BLaER1 (cell line): ENCODE data around the gene FRMD4A.

Experiments used
- H3K27ac ChIP-seq: shearing (Covaris generic); formaldehyde crosslinking; 2 replicates; pipeline ENCODE4 v1.8.1; 2022
- H3K27me3 ChIP-seq: shearing (Covaris generic); formaldehyde crosslinking; 2 replicates; pipeline ENCODE4 v1.8.1; 2022
- H3K36me3 ChIP-seq: shearing (Covaris generic); formaldehyde crosslinking; 2 replicates; pipeline ENCODE4 v1.8.1; 2022
- H3K4me1 ChIP-seq: shearing (Covaris generic); formaldehyde crosslinking; 2 replicates; pipeline ENCODE4 v1.8.1; 2022
- H3K4me2 ChIP-seq: shearing (Covaris generic); formaldehyde crosslinking; 2 replicates; pipeline ENCODE4 v1.8.1; 2022
- H3K4me3 ChIP-seq: shearing (Covaris generic); formaldehyde crosslinking; 2 replicates; pipeline ENCODE4 v1.8.1; 2022
- H3K9ac ChIP-seq: shearing (Covaris generic); formaldehyde crosslinking; 2 replicates; pipeline ENCODE4 v1.8.1; 2022
- H3K9me3 ChIP-seq: shearing (Covaris generic); formaldehyde crosslinking; 2 replicates; pipeline ENCODE4 v1.8.1; 2022
- H4K20me1 ChIP-seq: shearing (Covaris generic); formaldehyde crosslinking; 2 replicates; pipeline ENCODE4 v1.8.1; 2022
- Cebpa-rat ChIP-seq: shearing (Covaris generic); IDR thresholded peaks from 2 replicates; pipeline ENCODE4 v1.8.1; 2022

The FRMD4A gene

GRCh38 chr10:14366760-14367159, 36.0 kb upstream of the FRMD4A start:
- Histone ChIP-seq H3K27ac (no peak overlapping the region), H3K27me3 (no peaks in the 10 kb centered on the region), H4K20me1 (no peaks in the 10 kb centered on the region), H3K4me1 (no peaks in the 10 kb centered on the region), H3K9me3 (no peaks in the 10 kb centered on the region), H3K36me3 (no peaks in the 10 kb centered on the region), H3K9ac (no peak overlapping the region), H3K4me3 (no peak overlapping the region), H3K4me2 (no peak overlapping the region)
- no peak for TF ChIP-seq Cebpa-rat

GRCh38 chr10:14365266-14365665, 34.5 kb upstream of the FRMD4A start:
- no peak for TF ChIP-seq Cebpa-rat
- H3K4me2 ChIP-seq, result no peak overlapping the region
- no peaks in the 10 kb centered on the region for H3K36me3 ChIP-seq
- H3K27ac ChIP-seq, result no peak overlapping the region
- H3K9ac ChIP-seq, result no peak overlapping the region
- no peaks in the 10 kb centered on the region for H4K20me1 ChIP-seq
- H3K27me3 ChIP-seq, result no peaks in the 10 kb centered on the region
- no peak overlapping the region for H3K4me3 ChIP-seq
- no peaks in the 10 kb centered on the region for H3K4me1 ChIP-seq
- H3K9me3 ChIP-seq, result no peaks in the 10 kb centered on the region

- H3K4me2 ChIP-seq, result no peak overlapping the region
- no peak overlapping the region for H3K27ac ChIP-seq
- no peak overlapping the region for H3K4me3 ChIP-seq
- H4K20me1 ChIP-seq, result no peaks in the 10 kb centered on the region
- H3K4me1 ChIP-seq, result no peaks in the 10 kb centered on the region
- no peaks in the 10 kb centered on the region for H3K27me3 ChIP-seq
- no peak overlapping the region for H3K9ac ChIP-seq
- H3K9me3 ChIP-seq, result no peaks in the 10 kb centered on the region
- TF ChIP-seq Cebpa-rat, result no peak
- H3K36me3 ChIP-seq, result no peaks in the 10 kb centered on the region
These were observed 31.4 kb upstream of the FRMD4A start for GRCh38 chr10:14362104-14362503.

- H3K4me3 ChIP-seq, result no peak overlapping the region
- no peaks in the 10 kb centered on the region for H3K27me3 ChIP-seq
- no peak overlapping the region for H3K27ac ChIP-seq
- H4K20me1 ChIP-seq, result no peaks in the 10 kb centered on the region
- no peak overlapping the region for H3K9ac ChIP-seq
- no peaks in the 10 kb centered on the region for H3K9me3 ChIP-seq
- H3K4me2 ChIP-seq, result no peak overlapping the region
- no peaks in the 10 kb centered on the region for H3K4me1 ChIP-seq
- no peaks in the 10 kb centered on the region for H3K36me3 ChIP-seq
- TF ChIP-seq Cebpa-rat, result no peak
These were observed 30.2 kb upstream of the FRMD4A start for GRCh38 chr10:14360961-14361360.

GRCh38 chr10:14360515-14360914, 29.8 kb upstream of the FRMD4A start:
- Histone ChIP-seq H3K4me1 (no peaks in the 10 kb centered on the region), H3K27ac (no peak overlapping the region), H3K9ac (no peak overlapping the region), H3K4me3 (no peak overlapping the region), H3K36me3 (no peaks in the 10 kb centered on the region), H3K4me2 (no peak overlapping the region), H4K20me1 (no peaks in the 10 kb centered on the region), H3K9me3 (no peaks in the 10 kb centered on the region), H3K27me3 (no peaks in the 10 kb centered on the region)
- TF ChIP-seq Cebpa-rat, result no peak

DNA sequence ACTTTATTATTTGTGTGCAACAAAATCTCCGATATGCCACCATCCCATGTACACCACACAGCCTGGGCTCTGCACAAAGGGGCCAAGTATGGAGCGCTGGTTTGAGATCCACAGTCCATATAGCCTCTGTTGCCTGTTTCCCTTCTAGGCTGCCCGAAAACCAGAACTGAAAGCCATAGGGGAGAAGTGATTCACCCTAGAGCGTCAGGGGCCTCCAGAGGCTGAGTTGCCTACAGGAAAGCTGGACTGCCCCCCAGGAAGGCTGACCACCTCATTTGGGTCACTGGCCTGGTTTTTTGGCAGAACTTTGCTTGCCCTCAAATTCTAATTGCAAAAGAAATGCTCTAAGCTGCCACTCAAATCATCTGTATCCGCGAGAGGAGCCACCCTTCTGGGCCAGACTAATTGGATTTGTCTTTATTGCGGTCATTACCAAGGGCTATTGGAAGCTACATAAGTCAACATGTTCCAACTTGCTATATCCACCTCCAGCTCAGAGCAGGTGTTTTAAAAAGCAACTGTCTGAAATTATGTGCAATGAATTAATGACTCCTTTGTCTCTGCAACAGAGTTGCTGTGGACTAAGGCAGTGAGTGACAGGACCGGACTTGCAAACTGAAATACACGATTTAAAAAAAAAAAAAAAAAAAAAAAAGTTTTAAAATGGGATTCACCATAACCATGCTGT, 28.3 kb upstream of the FRMD4A start:
- no peaks in the 10 kb centered on the region for H3K27me3 ChIP-seq
- no peak overlapping the region for H3K27ac ChIP-seq
- H3K4me1 ChIP-seq, result no peaks in the 10 kb centered on the region

GRCh38 chr10:14356921-14357320, 26.2 kb upstream of the FRMD4A start:
- no peak overlapping the region for H3K9ac ChIP-seq
- TF ChIP-seq Cebpa-rat, result no peak
- H3K36me3 ChIP-seq, result no peaks in the 10 kb centered on the region
- H3K27ac ChIP-seq, result no peak overlapping the region
- no peaks in the 10 kb centered on the region for H4K20me1 ChIP-seq
- no peaks in the 10 kb centered on the region for H3K9me3 ChIP-seq
- H3K4me2 ChIP-seq, result no peak overlapping the region
- H3K27me3 ChIP-seq, result no peaks in the 10 kb centered on the region
- no peak overlapping the region for H3K4me3 ChIP-seq
- H3K4me1 ChIP-seq, result no peaks in the 10 kb centered on the region

More for the DNA sequence above, 28.3 kb upstream of the FRMD4A start:
- no peak for TF ChIP-seq Cebpa-rat
- H3K4me2 ChIP-seq, result no peak overlapping the region
- H3K9ac ChIP-seq, result no peak overlapping the region
- H4K20me1 ChIP-seq, result no peaks in the 10 kb centered on the region
- no peaks in the 10 kb centered on the region for H3K36me3 ChIP-seq
- no peak overlapping the region for H3K4me3 ChIP-seq
- no peaks in the 10 kb centered on the region for H3K9me3 ChIP-seq

- H3K36me3 ChIP-seq, result no peaks in the 10 kb centered on the region
- no peak for TF ChIP-seq Cebpa-rat
- no peaks in the 10 kb centered on the region for H4K20me1 ChIP-seq
- no peak overlapping the region for H3K27ac ChIP-seq
- no peak overlapping the region for H3K4me2 ChIP-seq
- H3K9ac ChIP-seq, result no peak overlapping the region
- no peaks in the 10 kb centered on the region for H3K4me1 ChIP-seq
- no peaks in the 10 kb centered on the region for H3K27me3 ChIP-seq
- no peaks in the 10 kb centered on the region for H3K9me3 ChIP-seq
- no peak overlapping the region for H3K4me3 ChIP-seq
These were observed 25.0 kb upstream of the FRMD4A start for GRCh38 chr10:14355750-14356149.

- Histone ChIP-seq H4K20me1 (no peaks in the 10 kb centered on the region), H3K4me3 (no peak overlapping the region), H3K27me3 (no peaks in the 10 kb centered on the region), H3K9ac (no peak overlapping the region), H3K27ac (no peak overlapping the region), H3K4me2 (no peak overlapping the region), H3K36me3 (no peaks in the 10 kb centered on the region), H3K9me3 (no peaks in the 10 kb centered on the region), H3K4me1 (no peaks in the 10 kb centered on the region)
- TF ChIP-seq Cebpa-rat, result no peak
These were observed 22.7 kb upstream of the FRMD4A start for GRCh38 chr10:14353291-14353913.

DNA sequence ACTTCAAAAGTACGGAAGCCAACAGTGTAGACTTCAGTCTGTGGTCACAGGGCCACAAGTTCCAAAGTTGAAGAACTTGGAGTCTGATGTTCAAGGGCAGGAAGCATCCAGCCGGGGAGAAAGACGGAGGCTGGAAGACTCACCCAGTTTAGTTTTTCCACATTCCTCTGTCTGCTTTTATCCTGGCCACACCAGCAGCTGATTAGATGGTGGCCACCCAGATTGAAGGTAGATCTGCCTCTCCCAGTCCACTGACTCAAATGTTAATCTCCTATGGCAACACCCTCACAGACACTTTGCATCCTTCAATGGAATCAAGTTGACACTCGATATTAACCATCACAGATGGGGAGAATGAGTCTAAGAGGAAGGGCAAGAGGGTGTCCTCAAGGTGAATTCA, 19.3 kb upstream of the FRMD4A start:
- H3K4me1 ChIP-seq, result peaks cover 4% of the 10 kb centered on the region
- H3K27me3 ChIP-seq, result no peaks in the 10 kb centered on the region
- no peak for TF ChIP-seq Cebpa-rat
- no peak overlapping the region for H3K4me3 ChIP-seq
- H3K9me3 ChIP-seq, result no peaks in the 10 kb centered on the region
- no peaks in the 10 kb centered on the region for H4K20me1 ChIP-seq
- no peaks in the 10 kb centered on the region for H3K36me3 ChIP-seq
- no peak overlapping the region for H3K9ac ChIP-seq
- H3K27ac ChIP-seq, result no peak overlapping the region
- H3K4me2 ChIP-seq, result no peak overlapping the region
